OCI-LY3 (cell line): Measurements from ENCODE around the gene MROH9.

Source experiments
- H2AFZ ChIP-seq: fragments of 200-600, 300-600 bp; shearing (Covaris generic); 2 replicates; pipeline ENCODE4 v1.6.0; 2014; ENCODE audit warnings: antibody characterized with exemption, low read depth, low read length
- H3K27ac ChIP-seq: fragments of 200-600, 300-600 bp; sonication (generic); 2 replicates; pipeline ENCODE4 v1.5.1; 2014; ENCODE audit warnings: mild to moderate bottlenecking, low read length, moderate library complexity, mixed read lengths
- H3K27me3 ChIP-seq: fragments of 200-600, 300-600 bp; sonication (generic); 2 replicates; pipeline ENCODE4 v1.6.1; 2014; ENCODE audit warnings: low read depth, low read length, mixed read lengths
- H3K36me3 ChIP-seq: fragments of 200-600, 300-600 bp; sonication (generic); replicated peaks from 2 replicates; pipeline ENCODE3; 2014; ENCODE audit warnings: low read depth, low read length, mixed read lengths
- H3K4me1 ChIP-seq: fragments of 300-600, 200-600 bp; sonication (generic); 2 replicates; pipeline ENCODE4 v1.6.1; 2014; ENCODE audit warnings: low read length, mixed read lengths
- H3K4me2 ChIP-seq: fragments of 200-600, 300-600 bp; sonication (generic); 2 replicates; pipeline ENCODE4 v1.6.1; 2014; ENCODE audit warnings: low read length, mixed read lengths
- H3K4me3 ChIP-seq: fragments of 300-600, 200-600 bp; sonication (generic); 2 replicates; pipeline ENCODE4 v1.5.1; 2014; ENCODE audit warnings: antibody characterized with exemption, mild to moderate bottlenecking, low read length, moderate library complexity
- H3K79me2 ChIP-seq: fragments of 300-600, 200-600 bp; shearing (Covaris generic); 2 replicates; pipeline ENCODE4 v1.6.1; 2014; ENCODE audit warnings: mild to moderate bottlenecking, low read length, mixed read lengths
- H3K9ac ChIP-seq: fragments of 300-600, 200-600 bp; shearing (Covaris generic); 2 replicates; pipeline ENCODE4 v1.6.0; 2014; ENCODE audit warnings: mild to moderate bottlenecking, low read length, moderate library complexity
- H3K9me3 ChIP-seq: fragments of 200-600, 300-600 bp; shearing (Covaris generic); 2 replicates; pipeline ENCODE4 v1.6.1; 2014; ENCODE audit warnings: low read length, mixed read lengths; ENCODE audit not compliant: insufficient read depth
- H4K20me1 ChIP-seq: fragments of 200-600, 300-600 bp; sonication (generic); 2 replicates; pipeline ENCODE4 v1.6.1; 2016; ENCODE audit warnings: low read length, mixed read lengths; ENCODE audit not compliant: insufficient read depth
- EZH2phosphoT487 ChIP-seq: fragments of 200-600 bp; shearing (Covaris generic); IDR thresholded peaks from 2 replicates; pipeline ENCODE4 v1.6.1; 2018; ENCODE audit warnings: antibody characterized with exemption, mixed run types, low read depth
- TF ChIP-seq, protein P1 (sequence below): fragments of 200-600, 300-600 bp; sonication (generic); IDR thresholded peaks from 2 replicates; pipeline ENCODE4 v1.5.1; 2014; ENCODE audit warnings: antibody characterized with exemption, low read length, low read depth

The MROH9 gene

GRCh38 chr1:170929412-170929834 is 5.9 kb upstream of the MROH9 start:
- H2AFZ ChIP-seq = peak overlapping the region; percentile 24; the same call in 1 of the 2 replicates
- no peaks in the 10 kb centered on the region for H3K79me2 ChIP-seq
- H3K9ac ChIP-seq = no peak overlapping the region
- peak overlapping the region; percentile 48 for H3K4me2 ChIP-seq
- no peaks in the 10 kb centered on the region for H4K20me1 ChIP-seq
- H3K4me1 ChIP-seq = peaks cover 38% of the 10 kb centered on the region
- H3K4me3 ChIP-seq = 0 out of 2 replicates have a peak overlapping the region, but pooled peaks have one; percentile 6
- no peaks in the 10 kb centered on the region for H3K36me3 ChIP-seq
- H3K27me3 ChIP-seq = no peaks in the 10 kb centered on the region
- no peak overlapping the region for H3K27ac ChIP-seq
- H3K9me3 ChIP-seq = no peaks in the 10 kb centered on the region
- TF ChIP-seq EZH2phosphoT487 = no peak
- TF ChIP-seq, protein P1, sequence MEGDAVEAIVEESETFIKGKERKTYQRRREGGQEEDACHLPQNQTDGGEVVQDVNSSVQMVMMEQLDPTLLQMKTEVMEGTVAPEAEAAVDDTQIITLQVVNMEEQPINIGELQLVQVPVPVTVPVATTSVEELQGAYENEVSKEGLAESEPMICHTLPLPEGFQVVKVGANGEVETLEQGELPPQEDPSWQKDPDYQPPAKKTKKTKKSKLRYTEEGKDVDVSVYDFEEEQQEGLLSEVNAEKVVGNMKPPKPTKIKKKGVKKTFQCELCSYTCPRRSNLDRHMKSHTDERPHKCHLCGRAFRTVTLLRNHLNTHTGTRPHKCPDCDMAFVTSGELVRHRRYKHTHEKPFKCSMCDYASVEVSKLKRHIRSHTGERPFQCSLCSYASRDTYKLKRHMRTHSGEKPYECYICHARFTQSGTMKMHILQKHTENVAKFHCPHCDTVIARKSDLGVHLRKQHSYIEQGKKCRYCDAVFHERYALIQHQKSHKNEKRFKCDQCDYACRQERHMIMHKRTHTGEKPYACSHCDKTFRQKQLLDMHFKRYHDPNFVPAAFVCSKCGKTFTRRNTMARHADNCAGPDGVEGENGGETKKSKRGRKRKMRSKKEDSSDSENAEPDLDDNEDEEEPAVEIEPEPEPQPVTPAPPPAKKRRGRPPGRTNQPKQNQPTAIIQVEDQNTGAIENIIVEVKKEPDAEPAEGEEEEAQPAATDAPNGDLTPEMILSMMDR = no peak

DNA sequence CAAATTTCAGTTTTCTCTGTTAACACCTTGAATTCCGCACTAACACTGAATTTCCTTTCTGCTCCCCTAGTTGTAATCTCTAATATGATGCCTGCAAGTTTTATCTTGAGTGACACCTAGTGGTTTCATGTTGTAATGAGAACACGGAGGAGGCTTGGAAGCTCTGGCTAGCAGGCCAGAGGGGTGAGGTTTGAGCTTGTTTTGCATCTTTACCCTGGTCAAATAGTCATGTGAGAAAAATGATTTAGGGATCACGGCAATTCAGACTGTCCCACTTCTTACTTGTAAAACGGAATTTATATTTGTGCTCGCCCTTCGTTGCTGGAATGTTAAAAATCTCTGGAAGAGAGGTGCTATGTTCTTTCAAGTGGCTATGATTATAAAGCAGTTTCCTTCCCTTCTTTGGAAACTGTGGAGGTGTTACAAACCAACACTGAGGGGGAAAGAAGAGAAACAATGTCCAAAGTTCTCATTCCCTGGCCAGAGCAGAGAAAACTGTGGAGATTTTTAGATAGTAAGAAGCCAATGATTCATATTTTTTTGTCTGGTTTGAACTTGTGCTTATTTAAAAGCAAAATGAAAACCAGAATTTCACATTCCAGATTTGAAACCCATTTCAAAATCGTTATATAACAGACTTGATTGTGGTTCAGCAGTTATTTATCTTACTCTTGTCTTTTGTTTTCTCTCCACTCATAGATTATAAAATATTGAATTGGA is 5.3 kb upstream of the MROH9 start:
- Histone ChIP-seq H2AFZ (peak overlapping the region; percentile 65), H3K4me2 (peak overlapping the region; percentile 48)

GRCh38 chr1:170931650-170932049 is 3.7 kb upstream of the MROH9 start:
- Histone ChIP-seq H3K4me2 (peak overlapping the region; percentile 93), H4K20me1 (no peaks in the 10 kb centered on the region), H3K27me3 (no peaks in the 10 kb centered on the region), H3K4me1 (peaks cover 38% of the 10 kb centered on the region), H3K27ac (peak overlapping the region; percentile 88), H3K36me3 (no peaks in the 10 kb centered on the region), H3K79me2 (no peaks in the 10 kb centered on the region), H3K9me3 (no peaks in the 10 kb centered on the region), H3K9ac (peak overlapping the region; percentile 59), H2AFZ (no peak overlapping the region), H3K4me3 (peak overlapping the region; percentile 58)
- TF ChIP-seq, protein P1 = no peak
- TF ChIP-seq EZH2phosphoT487 = no peak

More for the DNA sequence above, 5.3 kb upstream of the MROH9 start:
- H3K79me2 ChIP-seq = no peaks in the 10 kb centered on the region
- H3K9ac ChIP-seq = peak overlapping the region; percentile 31
- TF ChIP-seq, protein P1 = peak; percentile 95
- no peak for TF ChIP-seq EZH2phosphoT487
- H3K27ac ChIP-seq = no peak overlapping the region
- H3K4me1 ChIP-seq = peaks cover 38% of the 10 kb centered on the region
- H3K4me3 ChIP-seq = 0 out of 2 replicates have a peak overlapping the region, but pooled peaks have one; percentile 6
- H3K27me3 ChIP-seq = no peaks in the 10 kb centered on the region
- H4K20me1 ChIP-seq = no peaks in the 10 kb centered on the region
- H3K9me3 ChIP-seq = no peaks in the 10 kb centered on the region
- H3K36me3 ChIP-seq = no peaks in the 10 kb centered on the region

GRCh38 chr1:170932236-170932635 is 3.1 kb upstream of the MROH9 start:
- TF ChIP-seq EZH2phosphoT487 = no peak
- TF ChIP-seq, protein P1 = no peak
- Histone ChIP-seq H3K4me2 (peak overlapping the region; percentile 93), H3K79me2 (no peaks in the 10 kb centered on the region), H3K27me3 (no peaks in the 10 kb centered on the region), H3K27ac (peak overlapping the region; percentile 88), H3K4me3 (peak overlapping the region; percentile 58), H3K36me3 (no peaks in the 10 kb centered on the region), H3K4me1 (peaks cover 38% of the 10 kb centered on the region), H3K9ac (peak overlapping the region; percentile 59), H3K9me3 (no peaks in the 10 kb centered on the region), H4K20me1 (no peaks in the 10 kb centered on the region), H2AFZ (no peak overlapping the region)
